HFF-Myc (cell line): Measurements from ENCODE around the gene AMZ2.
"Not testable (repeated sequence)": the region's sequence is repeated elsewhere in the genome, so short reads cannot be mapped to it uniquely, and the experiment has no call there.

Source experiments
- DNase-seq: peaks from one replicate; pipeline ENCODE4 v3.0.0-alpha.2; 2011; ENCODE audit warnings: low read depth; ENCODE audit errors: extremely low read depth
- H3K4me3 ChIP-seq: replicated peaks from 2 replicates; pipeline ENCODE4 v1.5.1; 2011; ENCODE audit warnings: low read depth, mild to moderate bottlenecking, control low read depth, low read length
- CTCF ChIP-seq: IDR thresholded peaks from 2 replicates; pipeline ENCODE4 v1.5.1; 2012; ENCODE audit warnings: mild to moderate bottlenecking, low read depth, low read length, control low read depth; ENCODE audit errors: missing control alignments

The AMZ2 gene

GRCh38 chr17:68205251-68205807, 42.5 kb upstream of the AMZ2 start:
- TF ChIP-seq CTCF: peak; percentile 68
- DNase-seq: peak; percentile 43
- H3K4me3 ChIP-seq: peak overlapping the region; percentile 59

- H3K4me3 ChIP-seq: peak overlapping the region; percentile 59
- DNase-seq: no peak
- TF ChIP-seq CTCF: no peak
Measured at GRCh38 chr17:68205808-68206720, 41.8 kb upstream of the AMZ2 start.

- no peak for TF ChIP-seq CTCF
- no peak overlapping the region for H3K4me3 ChIP-seq
- no peak for DNase-seq
Measured at GRCh38 chr17:68207651-68208253, 40.1 kb upstream of the AMZ2 start.

- not testable (repeated sequence) for DNase-seq, H3K4me3 ChIP-seq
Measured at GRCh38 chr17:68208651-68209050, 39.2 kb upstream of the AMZ2 start.

- H3K4me3 ChIP-seq, DNase-seq: not testable (repeated sequence)
Measured at GRCh38 chr17:68209191-68209900, 38.5 kb upstream of the AMZ2 start.

GRCh38 chr17:68210570-68211315, 37.1 kb upstream of the AMZ2 start:
- no peak for TF ChIP-seq CTCF
- no peak for DNase-seq
- H3K4me3 ChIP-seq: no peak overlapping the region

GRCh38 chr17:68213428-68214411, 34.1 kb upstream of the AMZ2 start:
- not testable (repeated sequence) for H3K4me3 ChIP-seq, DNase-seq

- not testable (repeated sequence) for H3K4me3 ChIP-seq, DNase-seq
Measured at GRCh38 chr17:68215453-68215852, 32.4 kb upstream of the AMZ2 start.

GRCh38 chr17:68219429-68219828, 28.4 kb upstream of the AMZ2 start:
- not testable (repeated sequence) for DNase-seq, H3K4me3 ChIP-seq

- not testable (repeated sequence) for DNase-seq, H3K4me3 ChIP-seq
Measured at GRCh38 chr17:68220186-68220585, 27.7 kb upstream of the AMZ2 start.

- DNase-seq, H3K4me3 ChIP-seq: not testable (repeated sequence)
Measured at GRCh38 chr17:68220786-68221185, 27.1 kb upstream of the AMZ2 start.
